Measurements from ENCODE around the gene EPHA4.

- TF ChIP-seq CTCF (IDR thresholded peaks at IDR 0.05; ENCODE audit: insufficient read depth, low read depth, low read length) (no peak), EZH2 (IDR thresholded peaks at IDR 0.05; ENCODE audit: insufficient read depth, low read length) (no peak)
Measured at GRCh38 chr2:221529943-221530652, 42.0 kb downstream of the EPHA4 start.
